ENCODE results near the gene WASF1.

GRCh38 chr6:110196874-110197273, 17.4 kb upstream of the WASF1 start:
- TF ChIP-seq POLR2A (IDR thresholded peaks at IDR 0.05) (no peak), CTCF (IDR thresholded peaks at IDR 0.05) (no peak)

All from thyroid gland (tissue), 4 donors.